Measurements from ENCODE around the gene SLIT1. TPM values are rescaled to one million over a fixed set of nuclear protein-coding genes. Genes with fewer than 3 reads are reported as not detected.

Gene SLIT1
- total RNA-seq, 4 donors from 2014 or later: 0.10 to 0.13 TPM; not detected in 2

DNA sequence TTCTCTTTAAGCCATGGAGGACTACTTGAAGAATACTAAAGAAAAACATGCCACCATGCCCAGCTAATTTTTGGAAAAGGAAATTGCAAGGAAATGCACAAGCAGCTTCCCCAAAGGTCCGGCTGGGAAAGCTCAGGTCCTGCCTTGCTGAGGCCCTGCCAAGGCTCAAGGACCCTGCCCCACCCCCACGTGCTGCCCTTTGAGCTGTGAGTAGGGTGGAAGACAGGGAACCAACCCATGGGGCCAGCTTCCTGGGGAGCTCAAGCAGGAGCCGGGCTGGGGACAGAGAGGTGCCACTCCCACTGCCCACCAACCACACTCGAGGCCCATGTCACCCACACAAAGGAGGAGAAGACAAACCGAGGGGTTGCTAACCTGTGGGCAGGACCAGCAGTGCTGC is 78.2 kb downstream of the SLIT1 start:
- H3K27ac ChIP-seq: no peak overlapping the region
- no peaks in the 10 kb centered on the region for H3K27me3 ChIP-seq
- in situ Hi-C loops (cut with MboI; ENCODE audit: low sequenced_read_pairs in 4 of 4): no loop called here
- TF ChIP-seq POLR2A (IDR thresholded peaks at IDR 0.05) (no peak), CTCF (IDR thresholded peaks at IDR 0.05 in 4 of 5, conservative IDR thresholded peaks at IDR 0.05 in 1 of 5) (no peak)
- H3K4me3 ChIP-seq: no peak overlapping the region
- intact Hi-C loops (cut with DNase I; ENCODE audit: low total_unique reads): no loop called here
- peaks cover 0 to 13% of the 10 kb centered on the region in 2 donors for H3K4me1 ChIP-seq
- no peak for ATAC-seq
- no peak for DNase-seq
- H3K9me3 ChIP-seq: no peaks in the 10 kb centered on the region
- H3K36me3 ChIP-seq: no peaks in the 10 kb centered on the region

DNA sequence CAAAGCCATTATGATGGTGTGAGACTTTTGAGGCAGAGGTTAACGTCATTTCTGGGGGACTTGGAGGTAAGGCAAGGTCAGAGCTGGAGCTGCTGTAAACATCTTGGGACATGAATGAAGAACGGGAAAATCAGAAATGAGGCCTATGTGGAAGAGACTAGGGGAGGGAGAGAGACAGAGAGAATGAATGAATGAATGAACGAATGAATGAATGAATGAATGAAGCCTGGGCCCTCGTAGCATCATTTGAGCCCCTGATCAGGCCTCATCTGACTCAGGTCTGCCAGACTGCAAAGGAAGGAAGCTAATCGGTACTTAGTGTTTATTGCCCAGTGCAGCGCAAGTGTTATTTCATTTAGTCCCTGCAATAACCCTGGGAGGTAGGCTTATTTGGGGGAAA is 79.6 kb downstream of the SLIT1 start:
- intact Hi-C loops (cut with DNase I; ENCODE audit: low total_unique reads) (no loop called here), in situ Hi-C loops (cut with MboI; ENCODE audit: low sequenced_read_pairs in 4 of 4) (no loop called here)
- ATAC-seq (no peak), DNase-seq (no peak)
- no peaks in the 10 kb centered on the region for H3K27me3 ChIP-seq
- TF ChIP-seq CTCF (IDR thresholded peaks at IDR 0.05 in 4 of 5, conservative IDR thresholded peaks at IDR 0.05 in 1 of 5) (no peak), POLR2A (IDR thresholded peaks at IDR 0.05) (no peak)
- no peaks in the 10 kb centered on the region for H3K9me3 ChIP-seq
- peaks cover 0 to 13% of the 10 kb centered on the region in 2 donors for H3K4me1 ChIP-seq
- no peak overlapping the region for H3K27ac ChIP-seq
- no peak overlapping the region for H3K4me3 ChIP-seq
- no peaks in the 10 kb centered on the region for H3K36me3 ChIP-seq

- TF ChIP-seq POLR2A (IDR thresholded peaks at IDR 0.05) (no peak), CTCF (IDR thresholded peaks at IDR 0.05 in 4 of 5, conservative IDR thresholded peaks at IDR 0.05 in 1 of 5) (no peak)
- ATAC-seq (no peak), DNase-seq (no peak)
- no peaks in the 10 kb centered on the region for H3K36me3 ChIP-seq
- in situ Hi-C loops (cut with MboI; ENCODE audit: low sequenced_read_pairs in 4 of 4): no loop called here
- intact Hi-C loops (cut with DNase I; ENCODE audit: low total_unique reads): no loop called here
- H3K27ac ChIP-seq: no peak overlapping the region
- H3K27me3 ChIP-seq: no peaks in the 10 kb centered on the region
- peaks cover 0 to 12% of the 10 kb centered on the region in 2 donors for H3K4me1 ChIP-seq
- no peaks in the 10 kb centered on the region for H3K9me3 ChIP-seq
- no peak overlapping the region for H3K4me3 ChIP-seq
These were observed 80.5 kb downstream of the SLIT1 start for GRCh38 chr10:97105303-97105702.

DNA sequence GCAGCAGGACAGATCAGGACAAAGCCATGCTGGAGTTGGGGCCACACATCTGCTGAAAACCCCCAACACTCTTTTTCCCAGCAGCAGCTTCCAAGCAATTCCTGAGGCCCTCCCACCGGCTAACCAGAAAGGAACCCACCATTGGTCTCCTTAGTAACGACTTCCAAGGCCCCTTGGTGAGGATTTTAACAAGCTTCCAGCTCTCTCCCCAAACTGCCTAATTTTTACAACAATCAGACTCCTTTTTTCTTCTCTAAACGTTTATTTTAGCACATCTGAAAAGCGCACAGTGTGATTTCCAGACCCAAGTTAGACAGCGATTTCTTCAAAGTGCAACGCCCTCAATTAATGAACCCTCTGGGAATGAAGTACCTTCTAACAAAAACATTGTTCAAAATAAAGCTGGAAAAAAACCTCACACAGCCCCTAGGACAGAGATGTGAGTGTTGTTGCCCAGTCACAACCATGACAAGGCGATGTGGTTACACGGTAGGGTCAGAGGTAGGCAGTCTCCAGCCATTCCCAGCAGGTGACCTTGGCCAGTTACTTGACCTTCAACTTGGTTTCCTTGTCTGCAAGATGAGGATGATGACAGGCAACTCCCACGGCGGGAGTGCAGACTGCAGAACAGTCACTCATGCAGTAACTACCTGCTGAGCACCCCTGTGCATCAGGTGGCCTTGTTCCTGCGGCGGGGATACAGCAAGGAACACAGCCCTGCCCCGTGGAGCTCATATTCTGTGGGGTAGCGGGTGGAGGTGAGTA is 82.3 kb downstream of the SLIT1 start:
- Histone ChIP-seq H3K27ac (no peak overlapping the region), H3K9me3 (no peaks in the 10 kb centered on the region), H3K4me3 (no peak overlapping the region), H3K36me3 (no peaks in the 10 kb centered on the region), H3K27me3 (no peaks in the 10 kb centered on the region), H3K4me1 (no peaks in the 10 kb centered on the region)
- no peak for DNase-seq
- intact Hi-C loops (cut with DNase I; ENCODE audit: low total_unique reads): no loop called here
- in situ Hi-C loops (cut with MboI; ENCODE audit: low sequenced_read_pairs in 4 of 4): no loop called here
- TF ChIP-seq CTCF (IDR thresholded peaks at IDR 0.05 in 4 of 5, conservative IDR thresholded peaks at IDR 0.05 in 1 of 5) (no peak), POLR2A (IDR thresholded peaks at IDR 0.05) (no peak)
- no peak for ATAC-seq

DNA sequence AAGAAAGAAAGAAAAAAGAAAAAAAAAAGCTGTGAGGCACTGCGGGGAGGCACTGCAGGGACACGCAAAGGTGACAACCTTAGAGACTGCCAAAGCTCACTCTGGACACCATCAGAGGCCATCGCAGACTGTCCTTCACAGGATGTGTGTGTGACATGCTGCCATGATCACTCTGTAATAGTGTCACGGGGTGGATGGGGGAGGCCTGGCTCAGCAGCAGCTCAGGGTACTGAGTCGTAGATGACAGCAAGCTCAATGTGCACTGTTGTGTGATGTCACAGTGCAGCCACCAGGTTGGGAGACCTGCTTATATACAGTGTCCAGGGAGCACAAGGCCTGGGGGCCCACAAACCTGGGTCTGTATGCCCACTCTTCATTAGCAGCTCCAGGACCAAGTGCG is 83.3 kb downstream of the SLIT1 start:
- in situ Hi-C loops (cut with MboI; ENCODE audit: low sequenced_read_pairs in 4 of 4) (no loop called here), intact Hi-C loops (cut with DNase I; ENCODE audit: low total_unique reads) (no loop called here)
- ATAC-seq (no peak), DNase-seq (no peak)
- Histone ChIP-seq H3K27ac (no peak overlapping the region), H3K4me1 (no peaks in the 10 kb centered on the region), H3K36me3 (no peaks in the 10 kb centered on the region), H3K9me3 (no peaks in the 10 kb centered on the region), H3K27me3 (no peaks in the 10 kb centered on the region), H3K4me3 (no peak overlapping the region)
- no peak for TF ChIP-seq CTCF (IDR thresholded peaks at IDR 0.05 in 4 of 5, conservative IDR thresholded peaks at IDR 0.05 in 1 of 5)
- no peak for TF ChIP-seq POLR2A (IDR thresholded peaks at IDR 0.05)
